Measurements from ENCODE around the gene SAP25.

The SAP25 gene

DNA sequence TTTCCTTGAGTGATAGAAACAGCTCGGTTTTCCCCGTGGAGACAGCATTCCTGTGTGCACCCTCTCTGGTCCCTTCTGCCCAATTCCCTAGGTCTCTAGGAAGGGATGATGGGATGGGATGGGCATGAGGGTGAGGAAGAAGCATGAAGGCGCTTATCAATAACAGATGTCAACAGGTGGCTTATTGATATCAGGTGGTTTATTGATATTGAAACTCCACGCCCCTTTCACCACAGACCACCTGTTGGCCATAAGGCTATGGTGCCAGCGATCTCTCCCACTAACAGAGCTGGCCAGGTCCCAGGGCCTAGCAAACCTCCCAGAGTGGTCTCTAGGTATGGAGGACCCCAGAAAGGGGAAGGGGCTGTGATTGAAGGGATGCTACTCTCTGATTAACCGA lies 46.5 kb upstream of the SAP25 start:
- no peaks in the 10 kb centered on the region for H4K20me1 ChIP-seq (ENCODE audit: insufficient read depth, low read length)
- H3K9me3 ChIP-seq (replicated peaks; ENCODE audit: insufficient read depth, low read length), result no peaks in the 10 kb centered on the region

DNA sequence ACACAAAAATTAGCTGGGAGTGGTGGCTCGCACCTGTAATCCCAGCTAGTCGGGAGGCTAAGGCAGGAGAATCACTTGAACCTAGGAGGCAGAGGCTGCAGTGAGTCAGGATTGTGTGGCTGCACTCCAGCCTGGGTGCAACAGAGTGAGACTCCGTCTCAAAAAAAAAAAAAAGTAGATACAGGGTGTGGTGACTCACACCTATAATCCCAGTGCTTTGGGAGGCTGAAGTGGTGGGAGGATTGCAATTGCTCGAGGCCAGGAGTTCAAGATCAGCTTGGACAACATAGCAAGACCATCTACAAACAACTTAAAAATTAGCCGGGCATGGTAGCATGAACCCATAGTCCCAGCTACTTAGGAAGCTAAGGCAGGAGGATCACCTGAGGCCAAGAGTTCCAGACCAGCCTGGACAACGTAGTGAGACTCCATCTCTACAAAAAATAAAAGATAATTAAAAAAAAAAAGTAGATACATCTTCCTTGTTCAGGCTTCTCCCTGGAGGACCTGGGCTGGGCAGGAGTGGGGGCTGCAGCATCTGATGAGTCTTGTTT lies 40.7 kb upstream of the SAP25 start:
- Histone ChIP-seq H3K4me1 (ENCODE audit: low read length) (no peaks in the 10 kb centered on the region), H4K20me1 (ENCODE audit: insufficient read depth, low read length) (no peaks in the 10 kb centered on the region), H3K36me3 (replicated peaks; ENCODE audit: insufficient read depth, low read length) (no peaks in the 10 kb centered on the region), H3K79me2 (ENCODE audit: low read length) (no peaks in the 10 kb centered on the region), H3K27me3 (replicated peaks; ENCODE audit: insufficient read depth, low read length) (peaks cover 80% of the 10 kb centered on the region), H3K4me3 (ENCODE audit: low read length) (no peak overlapping the region), H3K4me2 (ENCODE audit: low read depth, low read length) (no peak overlapping the region), H2AFZ (ENCODE audit: low read length) (no peak overlapping the region), H3K27ac (ENCODE audit: low read length) (no peak overlapping the region), H3K9me2 (replicated peaks; ENCODE audit: insufficient read depth, low read length) (no peaks in the 10 kb centered on the region), H3F3A (ENCODE audit: insufficient read depth, low read length) (peaks cover 4% of the 10 kb centered on the region; the same call in 1 of the 2 replicates), H3K9ac (ENCODE audit: low read length) (no peak overlapping the region), H3K9me3 (replicated peaks; ENCODE audit: insufficient read depth, low read length) (no peaks in the 10 kb centered on the region)
- TF ChIP-seq EZH2phosphoT487 (IDR thresholded peaks at IDR 0.05; ENCODE audit: low read length), result no peak
- TF ChIP-seq, protein P1, sequence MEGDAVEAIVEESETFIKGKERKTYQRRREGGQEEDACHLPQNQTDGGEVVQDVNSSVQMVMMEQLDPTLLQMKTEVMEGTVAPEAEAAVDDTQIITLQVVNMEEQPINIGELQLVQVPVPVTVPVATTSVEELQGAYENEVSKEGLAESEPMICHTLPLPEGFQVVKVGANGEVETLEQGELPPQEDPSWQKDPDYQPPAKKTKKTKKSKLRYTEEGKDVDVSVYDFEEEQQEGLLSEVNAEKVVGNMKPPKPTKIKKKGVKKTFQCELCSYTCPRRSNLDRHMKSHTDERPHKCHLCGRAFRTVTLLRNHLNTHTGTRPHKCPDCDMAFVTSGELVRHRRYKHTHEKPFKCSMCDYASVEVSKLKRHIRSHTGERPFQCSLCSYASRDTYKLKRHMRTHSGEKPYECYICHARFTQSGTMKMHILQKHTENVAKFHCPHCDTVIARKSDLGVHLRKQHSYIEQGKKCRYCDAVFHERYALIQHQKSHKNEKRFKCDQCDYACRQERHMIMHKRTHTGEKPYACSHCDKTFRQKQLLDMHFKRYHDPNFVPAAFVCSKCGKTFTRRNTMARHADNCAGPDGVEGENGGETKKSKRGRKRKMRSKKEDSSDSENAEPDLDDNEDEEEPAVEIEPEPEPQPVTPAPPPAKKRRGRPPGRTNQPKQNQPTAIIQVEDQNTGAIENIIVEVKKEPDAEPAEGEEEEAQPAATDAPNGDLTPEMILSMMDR (IDR thresholded peaks at IDR 0.05; ENCODE audit: low read length), result no peak
- no peak for TF ChIP-seq EZH2 (optimal IDR thresholded peaks at IDR 0.05; ENCODE audit: low read depth, low read length)
- no peak for DNase-seq

More for the DNA sequence above, 46.5 kb upstream of the SAP25 start:
- no peak overlapping the region for H3K4me3 ChIP-seq (ENCODE audit: low read length)
- H3K79me2 ChIP-seq (ENCODE audit: low read length), result no peaks in the 10 kb centered on the region
- H3K9me2 ChIP-seq (replicated peaks; ENCODE audit: insufficient read depth, low read length), result no peaks in the 10 kb centered on the region
- no peaks in the 10 kb centered on the region for H3F3A ChIP-seq (ENCODE audit: insufficient read depth, low read length)
- H3K9ac ChIP-seq (ENCODE audit: low read length), result no peak overlapping the region
- H3K36me3 ChIP-seq (replicated peaks; ENCODE audit: insufficient read depth, low read length), result no peaks in the 10 kb centered on the region
- H3K27ac ChIP-seq (ENCODE audit: low read length), result no peak overlapping the region
- TF ChIP-seq EZH2phosphoT487 (IDR thresholded peaks at IDR 0.05; ENCODE audit: low read length) (no peak), EZH2 (optimal IDR thresholded peaks at IDR 0.05; ENCODE audit: low read depth, low read length) (no peak)
- TF ChIP-seq, protein P1 (IDR thresholded peaks at IDR 0.05; ENCODE audit: low read length), result no peak
- H2AFZ ChIP-seq (ENCODE audit: low read length), result no peak overlapping the region
- no peak overlapping the region for H3K4me2 ChIP-seq (ENCODE audit: low read depth, low read length)
- DNase-seq, result no peak
- H3K4me1 ChIP-seq (ENCODE audit: low read length), result no peaks in the 10 kb centered on the region
- H3K27me3 ChIP-seq (replicated peaks; ENCODE audit: insufficient read depth, low read length), result peaks cover 92% of the 10 kb centered on the region

DNA sequence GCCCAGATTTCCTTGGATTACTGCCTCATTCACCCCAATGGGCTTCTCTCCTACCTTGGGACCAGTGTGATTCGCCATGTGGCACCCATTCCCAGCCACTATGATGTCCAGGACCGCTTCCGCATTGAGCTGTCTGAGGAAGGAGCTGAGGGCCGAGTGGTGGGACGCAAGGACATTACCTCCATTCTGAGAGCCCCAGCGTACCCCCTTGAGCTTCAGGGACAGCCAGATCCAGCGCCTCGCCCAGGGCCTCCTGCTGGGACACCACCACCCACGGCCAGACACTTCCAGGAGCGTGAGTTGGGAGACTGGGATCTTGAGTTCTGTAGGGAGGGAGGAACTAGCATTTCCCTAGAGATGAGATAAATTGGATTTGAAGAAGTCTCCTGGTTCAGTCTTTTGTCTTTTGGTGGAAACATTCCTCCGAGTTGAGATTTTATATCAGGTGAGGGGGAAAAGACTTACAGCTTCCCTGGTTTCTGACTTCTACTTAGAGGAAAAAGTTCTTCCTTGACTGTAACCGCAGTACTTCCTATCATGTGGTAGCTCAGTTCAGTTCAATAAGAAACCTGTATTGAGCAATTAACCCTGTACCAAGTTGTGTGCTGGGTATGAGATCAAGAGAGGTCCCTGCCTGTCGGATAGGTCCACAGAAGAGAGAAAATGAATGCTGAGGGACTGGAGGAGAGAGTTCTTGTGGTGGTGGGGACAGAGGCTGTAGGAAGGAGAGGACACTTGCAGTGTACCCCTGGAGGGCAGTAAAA lies 39.9 kb upstream of the SAP25 start:
- Histone ChIP-seq H4K20me1 (ENCODE audit: insufficient read depth, low read length) (no peaks in the 10 kb centered on the region), H3K4me2 (ENCODE audit: low read depth, low read length) (no peak overlapping the region), H3K27me3 (replicated peaks; ENCODE audit: insufficient read depth, low read length) (peaks cover 79% of the 10 kb centered on the region), H3K79me2 (ENCODE audit: low read length) (no peaks in the 10 kb centered on the region), H3K9me3 (replicated peaks; ENCODE audit: insufficient read depth, low read length) (no peaks in the 10 kb centered on the region), H3K9me2 (replicated peaks; ENCODE audit: insufficient read depth, low read length) (no peaks in the 10 kb centered on the region), H3K4me3 (ENCODE audit: low read length) (no peak overlapping the region), H3K27ac (ENCODE audit: low read length) (no peak overlapping the region), H3F3A (ENCODE audit: insufficient read depth, low read length) (peaks cover 4% of the 10 kb centered on the region; the same call in 1 of the 2 replicates), H3K36me3 (replicated peaks; ENCODE audit: insufficient read depth, low read length) (no peaks in the 10 kb centered on the region), H2AFZ (ENCODE audit: low read length) (no peak overlapping the region), H3K9ac (ENCODE audit: low read length) (no peak overlapping the region), H3K4me1 (ENCODE audit: low read length) (no peaks in the 10 kb centered on the region)
- DNase-seq, result no peak
- no peak for TF ChIP-seq EZH2phosphoT487 (IDR thresholded peaks at IDR 0.05; ENCODE audit: low read length)
- TF ChIP-seq, protein P1 (IDR thresholded peaks at IDR 0.05; ENCODE audit: low read length), result no peak
- no peak for TF ChIP-seq EZH2 (optimal IDR thresholded peaks at IDR 0.05; ENCODE audit: low read depth, low read length)

Measured in MM.1S (cell line).